Measurements from ENCODE around the gene PLCH1. TPM values are rescaled to one million over a fixed set of nuclear protein-coding genes. Genes with fewer than 3 reads are reported as not detected.

Gene PLCH1
- total and polyA plus RNA-seq, 2 of the 8 experiments (the other 6 are each of a cell fraction or from before 2014, with no cell fraction given): 5.8 to 17.2 TPM

- TF ChIP-seq, protein P1, sequence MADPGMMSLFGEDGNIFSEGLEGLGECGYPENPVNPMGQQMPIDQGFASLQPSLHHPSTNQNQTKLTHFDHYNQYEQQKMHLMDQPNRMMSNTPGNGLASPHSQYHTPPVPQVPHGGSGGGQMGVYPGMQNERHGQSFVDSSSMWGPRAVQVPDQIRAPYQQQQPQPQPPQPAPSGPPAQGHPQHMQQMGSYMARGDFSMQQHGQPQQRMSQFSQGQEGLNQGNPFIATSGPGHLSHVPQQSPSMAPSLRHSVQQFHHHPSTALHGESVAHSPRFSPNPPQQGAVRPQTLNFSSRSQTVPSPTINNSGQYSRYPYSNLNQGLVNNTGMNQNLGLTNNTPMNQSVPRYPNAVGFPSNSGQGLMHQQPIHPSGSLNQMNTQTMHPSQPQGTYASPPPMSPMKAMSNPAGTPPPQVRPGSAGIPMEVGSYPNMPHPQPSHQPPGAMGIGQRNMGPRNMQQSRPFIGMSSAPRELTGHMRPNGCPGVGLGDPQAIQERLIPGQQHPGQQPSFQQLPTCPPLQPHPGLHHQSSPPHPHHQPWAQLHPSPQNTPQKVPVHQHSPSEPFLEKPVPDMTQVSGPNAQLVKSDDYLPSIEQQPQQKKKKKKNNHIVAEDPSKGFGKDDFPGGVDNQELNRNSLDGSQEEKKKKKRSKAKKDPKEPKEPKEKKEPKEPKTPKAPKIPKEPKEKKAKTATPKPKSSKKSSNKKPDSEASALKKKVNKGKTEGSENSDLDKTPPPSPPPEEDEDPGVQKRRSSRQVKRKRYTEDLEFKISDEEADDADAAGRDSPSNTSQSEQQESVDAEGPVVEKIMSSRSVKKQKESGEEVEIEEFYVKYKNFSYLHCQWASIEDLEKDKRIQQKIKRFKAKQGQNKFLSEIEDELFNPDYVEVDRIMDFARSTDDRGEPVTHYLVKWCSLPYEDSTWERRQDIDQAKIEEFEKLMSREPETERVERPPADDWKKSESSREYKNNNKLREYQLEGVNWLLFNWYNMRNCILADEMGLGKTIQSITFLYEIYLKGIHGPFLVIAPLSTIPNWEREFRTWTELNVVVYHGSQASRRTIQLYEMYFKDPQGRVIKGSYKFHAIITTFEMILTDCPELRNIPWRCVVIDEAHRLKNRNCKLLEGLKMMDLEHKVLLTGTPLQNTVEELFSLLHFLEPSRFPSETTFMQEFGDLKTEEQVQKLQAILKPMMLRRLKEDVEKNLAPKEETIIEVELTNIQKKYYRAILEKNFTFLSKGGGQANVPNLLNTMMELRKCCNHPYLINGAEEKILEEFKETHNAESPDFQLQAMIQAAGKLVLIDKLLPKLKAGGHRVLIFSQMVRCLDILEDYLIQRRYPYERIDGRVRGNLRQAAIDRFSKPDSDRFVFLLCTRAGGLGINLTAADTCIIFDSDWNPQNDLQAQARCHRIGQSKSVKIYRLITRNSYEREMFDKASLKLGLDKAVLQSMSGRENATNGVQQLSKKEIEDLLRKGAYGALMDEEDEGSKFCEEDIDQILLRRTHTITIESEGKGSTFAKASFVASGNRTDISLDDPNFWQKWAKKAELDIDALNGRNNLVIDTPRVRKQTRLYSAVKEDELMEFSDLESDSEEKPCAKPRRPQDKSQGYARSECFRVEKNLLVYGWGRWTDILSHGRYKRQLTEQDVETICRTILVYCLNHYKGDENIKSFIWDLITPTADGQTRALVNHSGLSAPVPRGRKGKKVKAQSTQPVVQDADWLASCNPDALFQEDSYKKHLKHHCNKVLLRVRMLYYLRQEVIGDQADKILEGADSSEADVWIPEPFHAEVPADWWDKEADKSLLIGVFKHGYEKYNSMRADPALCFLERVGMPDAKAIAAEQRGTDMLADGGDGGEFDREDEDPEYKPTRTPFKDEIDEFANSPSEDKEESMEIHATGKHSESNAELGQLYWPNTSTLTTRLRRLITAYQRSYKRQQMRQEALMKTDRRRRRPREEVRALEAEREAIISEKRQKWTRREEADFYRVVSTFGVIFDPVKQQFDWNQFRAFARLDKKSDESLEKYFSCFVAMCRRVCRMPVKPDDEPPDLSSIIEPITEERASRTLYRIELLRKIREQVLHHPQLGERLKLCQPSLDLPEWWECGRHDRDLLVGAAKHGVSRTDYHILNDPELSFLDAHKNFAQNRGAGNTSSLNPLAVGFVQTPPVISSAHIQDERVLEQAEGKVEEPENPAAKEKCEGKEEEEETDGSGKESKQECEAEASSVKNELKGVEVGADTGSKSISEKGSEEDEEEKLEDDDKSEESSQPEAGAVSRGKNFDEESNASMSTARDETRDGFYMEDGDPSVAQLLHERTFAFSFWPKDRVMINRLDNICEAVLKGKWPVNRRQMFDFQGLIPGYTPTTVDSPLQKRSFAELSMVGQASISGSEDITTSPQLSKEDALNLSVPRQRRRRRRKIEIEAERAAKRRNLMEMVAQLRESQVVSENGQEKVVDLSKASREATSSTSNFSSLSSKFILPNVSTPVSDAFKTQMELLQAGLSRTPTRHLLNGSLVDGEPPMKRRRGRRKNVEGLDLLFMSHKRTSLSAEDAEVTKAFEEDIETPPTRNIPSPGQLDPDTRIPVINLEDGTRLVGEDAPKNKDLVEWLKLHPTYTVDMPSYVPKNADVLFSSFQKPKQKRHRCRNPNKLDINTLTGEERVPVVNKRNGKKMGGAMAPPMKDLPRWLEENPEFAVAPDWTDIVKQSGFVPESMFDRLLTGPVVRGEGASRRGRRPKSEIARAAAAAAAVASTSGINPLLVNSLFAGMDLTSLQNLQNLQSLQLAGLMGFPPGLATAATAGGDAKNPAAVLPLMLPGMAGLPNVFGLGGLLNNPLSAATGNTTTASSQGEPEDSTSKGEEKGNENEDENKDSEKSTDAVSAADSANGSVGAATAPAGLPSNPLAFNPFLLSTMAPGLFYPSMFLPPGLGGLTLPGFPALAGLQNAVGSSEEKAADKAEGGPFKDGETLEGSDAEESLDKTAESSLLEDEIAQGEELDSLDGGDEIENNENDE (IDR thresholded peaks at IDR 0.05; ENCODE audit: insufficient replicate concordance, low read length): no peak
- TF ChIP-seq, protein P2, sequence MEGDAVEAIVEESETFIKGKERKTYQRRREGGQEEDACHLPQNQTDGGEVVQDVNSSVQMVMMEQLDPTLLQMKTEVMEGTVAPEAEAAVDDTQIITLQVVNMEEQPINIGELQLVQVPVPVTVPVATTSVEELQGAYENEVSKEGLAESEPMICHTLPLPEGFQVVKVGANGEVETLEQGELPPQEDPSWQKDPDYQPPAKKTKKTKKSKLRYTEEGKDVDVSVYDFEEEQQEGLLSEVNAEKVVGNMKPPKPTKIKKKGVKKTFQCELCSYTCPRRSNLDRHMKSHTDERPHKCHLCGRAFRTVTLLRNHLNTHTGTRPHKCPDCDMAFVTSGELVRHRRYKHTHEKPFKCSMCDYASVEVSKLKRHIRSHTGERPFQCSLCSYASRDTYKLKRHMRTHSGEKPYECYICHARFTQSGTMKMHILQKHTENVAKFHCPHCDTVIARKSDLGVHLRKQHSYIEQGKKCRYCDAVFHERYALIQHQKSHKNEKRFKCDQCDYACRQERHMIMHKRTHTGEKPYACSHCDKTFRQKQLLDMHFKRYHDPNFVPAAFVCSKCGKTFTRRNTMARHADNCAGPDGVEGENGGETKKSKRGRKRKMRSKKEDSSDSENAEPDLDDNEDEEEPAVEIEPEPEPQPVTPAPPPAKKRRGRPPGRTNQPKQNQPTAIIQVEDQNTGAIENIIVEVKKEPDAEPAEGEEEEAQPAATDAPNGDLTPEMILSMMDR (IDR thresholded peaks at IDR 0.05; ENCODE audit: control extremely low read depth in 1 of 3, insufficient read depth in 1 of 3, low read depth in 1 of 3, low read length in 3 of 3): no peak
- TF ChIP-seq SIX5 (IDR thresholded peaks at IDR 0.05; ENCODE audit: low read depth, low read length) (no peak), NANOG (IDR thresholded peaks at IDR 0.05; ENCODE audit: insufficient read depth, low read depth, low read length, poor library complexity, severe bottlenecking) (no peak), CREB1 (IDR thresholded peaks at IDR 0.05) (no peak), CHD1 (IDR thresholded peaks at IDR 0.05; ENCODE audit: low read depth, low read length) (no peak), RAD21 (IDR thresholded peaks at IDR 0.05 in 1 of 2, conservative IDR thresholded peaks at IDR 0.05 in 1 of 2; ENCODE audit: low read depth in 2 of 2, low read length in 2 of 2) (no peak), CHD2 (IDR thresholded peaks at IDR 0.05; ENCODE audit: low read length) (no peak)
- TF ChIP-seq, protein P3, sequence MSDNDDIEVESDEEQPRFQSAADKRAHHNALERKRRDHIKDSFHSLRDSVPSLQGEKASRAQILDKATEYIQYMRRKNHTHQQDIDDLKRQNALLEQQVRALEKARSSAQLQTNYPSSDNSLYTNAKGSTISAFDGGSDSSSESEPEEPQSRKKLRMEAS (IDR thresholded peaks at IDR 0.05): no peak
Observed at GRCh38 chr3:155428563-155428962, 316.3 kb downstream of the PLCH1 start (continued).

Data from H1 (cell line).